A673 (cell line): Measurements from ENCODE around the gene ART4.

Source experiments
- EZH2 ChIP-seq: fragments of 200-600 bp; sonication (generic); IDR thresholded peaks from 2 replicates; pipeline ENCODE4 v1.6.1; 2017; ENCODE audit warnings: borderline replicate concordance, low read depth, mild to moderate bottlenecking, mixed read lengths, antibody characterized with exemption, low read length; ENCODE audit not compliant: poor library complexity, severe bottlenecking
- TF ChIP-seq, protein P1 (sequence below): fragments of 300-800, 200-600 bp; sonication (generic); conservative IDR thresholded peaks from 2 replicates; pipeline ENCODE4 v1.5.1; 2017; ENCODE audit warnings: low read depth, mild to moderate bottlenecking, antibody characterized with exemption, low read length, moderate library complexity, mixed read lengths

DNA sequence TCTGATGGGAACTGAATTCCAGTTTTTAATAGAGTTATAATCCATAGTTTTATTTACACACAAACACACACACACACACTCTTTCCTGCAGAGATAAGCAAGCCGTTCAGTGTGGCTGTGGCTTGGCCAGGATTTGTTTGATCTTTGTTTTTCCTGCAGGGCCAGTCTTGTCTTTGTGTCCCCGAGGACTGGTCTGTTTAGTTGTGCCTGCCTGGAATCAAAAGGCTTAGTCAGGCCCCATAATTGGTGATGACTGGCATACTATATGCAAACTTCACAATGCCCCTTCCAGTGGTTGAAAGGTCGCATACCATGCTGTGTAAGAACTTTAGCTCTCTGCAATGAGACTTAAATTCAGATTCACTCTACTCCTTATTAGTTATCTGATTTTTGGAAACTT, 66.1 kb downstream of the ART4 start:
- TF ChIP-seq, protein P1, sequence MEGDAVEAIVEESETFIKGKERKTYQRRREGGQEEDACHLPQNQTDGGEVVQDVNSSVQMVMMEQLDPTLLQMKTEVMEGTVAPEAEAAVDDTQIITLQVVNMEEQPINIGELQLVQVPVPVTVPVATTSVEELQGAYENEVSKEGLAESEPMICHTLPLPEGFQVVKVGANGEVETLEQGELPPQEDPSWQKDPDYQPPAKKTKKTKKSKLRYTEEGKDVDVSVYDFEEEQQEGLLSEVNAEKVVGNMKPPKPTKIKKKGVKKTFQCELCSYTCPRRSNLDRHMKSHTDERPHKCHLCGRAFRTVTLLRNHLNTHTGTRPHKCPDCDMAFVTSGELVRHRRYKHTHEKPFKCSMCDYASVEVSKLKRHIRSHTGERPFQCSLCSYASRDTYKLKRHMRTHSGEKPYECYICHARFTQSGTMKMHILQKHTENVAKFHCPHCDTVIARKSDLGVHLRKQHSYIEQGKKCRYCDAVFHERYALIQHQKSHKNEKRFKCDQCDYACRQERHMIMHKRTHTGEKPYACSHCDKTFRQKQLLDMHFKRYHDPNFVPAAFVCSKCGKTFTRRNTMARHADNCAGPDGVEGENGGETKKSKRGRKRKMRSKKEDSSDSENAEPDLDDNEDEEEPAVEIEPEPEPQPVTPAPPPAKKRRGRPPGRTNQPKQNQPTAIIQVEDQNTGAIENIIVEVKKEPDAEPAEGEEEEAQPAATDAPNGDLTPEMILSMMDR: no peak
- no peak for TF ChIP-seq EZH2
